NCI-H1105 treated with DMSO at 0.1 percent for 48 hours (cell line): ENCODE results near the gene KCTD13.
"Not testable (repeated sequence)": the region's sequence is repeated elsewhere in the genome, so short reads cannot be mapped to it uniquely, and the experiment has no call there.

Experiments
- DNase-seq: peaks from one replicate; lab custom pipeline; 2025; lab: John Stamatoyannopoulos, UW

Gene KCTD13

GRCh38 chr16:29877266-29877961 is 48.6 kb downstream of the KCTD13 start:
- no peak for DNase-seq

GRCh38 chr16:29876594-29877249 is 49.3 kb downstream of the KCTD13 start:
- DNase-seq: no peak

GRCh38 chr16:29876217-29876593 is 49.8 kb downstream of the KCTD13 start:
- DNase-seq: no peak

- DNase-seq: no peak
Measured at GRCh38 chr16:29875206-29875605, 50.8 kb downstream of the KCTD13 start.

GRCh38 chr16:29873319-29873718 is 52.7 kb downstream of the KCTD13 start:
- no peak for DNase-seq

GRCh38 chr16:29871822-29872546 is 54.0 kb downstream of the KCTD13 start:
- no peak for DNase-seq

GRCh38 chr16:29869067-29869466 is 57.0 kb downstream of the KCTD13 start:
- not testable (repeated sequence) for DNase-seq

GRCh38 chr16:29868396-29869009 is 57.5 kb downstream of the KCTD13 start:
- DNase-seq: no peak

GRCh38 chr16:29864205-29864604 is 61.8 kb downstream of the KCTD13 start:
- no peak for DNase-seq

- no peak for DNase-seq
Measured at GRCh38 chr16:29863669-29863984, 62.4 kb downstream of the KCTD13 start.

- peak; percentile 91 for DNase-seq
Measured at GRCh38 chr16:29862884-29863668, 63.0 kb downstream of the KCTD13 start, which contains the start of gene CDIPT. TSS of gene CDIPT (minus strand) at chr16:29863226. CDS start at chr16:29862857, 369 bp downstream.

- DNase-seq: peak; percentile 8
Measured at GRCh38 chr16:29862383-29862883, 63.6 kb downstream of the KCTD13 start.

GRCh38 chr16:29860218-29860617 is 65.8 kb downstream of the KCTD13 start:
- DNase-seq: no peak

GRCh38 chr16:29858974-29859373 is 67.1 kb downstream of the KCTD13 start:
- DNase-seq: no peak

- no peak for DNase-seq
Measured at GRCh38 chr16:29858149-29858849, 67.7 kb downstream of the KCTD13 start.

- no peak for DNase-seq
Measured at GRCh38 chr16:29857133-29857760, 68.8 kb downstream of the KCTD13 start.
